ENCODE data around the gene FAM210B.

- TF ChIP-seq CTCF (IDR thresholded peaks at IDR 0.05) (no peak), EP300 (IDR thresholded peaks at IDR 0.05) (no peak)
These were observed 4.7 kb downstream of the FAM210B start for GRCh38 chr20:56363491-56363890.
